Erythroblast (primary cell): ENCODE data around the gene KRT31.

Source experiments
- GATA1 ChIP-seq: IDR thresholded peaks from 2 replicates; pipeline ENCODE4 v1.6.1; 2011; ENCODE audit warnings: low read depth, mild to moderate bottlenecking, control low read depth, low read length, moderate library complexity
- POLR2A ChIP-seq: IDR thresholded peaks from 2 replicates; pipeline ENCODE4 v1.6.1; 2011; ENCODE audit warnings: mild to moderate bottlenecking, low read length

DNA sequence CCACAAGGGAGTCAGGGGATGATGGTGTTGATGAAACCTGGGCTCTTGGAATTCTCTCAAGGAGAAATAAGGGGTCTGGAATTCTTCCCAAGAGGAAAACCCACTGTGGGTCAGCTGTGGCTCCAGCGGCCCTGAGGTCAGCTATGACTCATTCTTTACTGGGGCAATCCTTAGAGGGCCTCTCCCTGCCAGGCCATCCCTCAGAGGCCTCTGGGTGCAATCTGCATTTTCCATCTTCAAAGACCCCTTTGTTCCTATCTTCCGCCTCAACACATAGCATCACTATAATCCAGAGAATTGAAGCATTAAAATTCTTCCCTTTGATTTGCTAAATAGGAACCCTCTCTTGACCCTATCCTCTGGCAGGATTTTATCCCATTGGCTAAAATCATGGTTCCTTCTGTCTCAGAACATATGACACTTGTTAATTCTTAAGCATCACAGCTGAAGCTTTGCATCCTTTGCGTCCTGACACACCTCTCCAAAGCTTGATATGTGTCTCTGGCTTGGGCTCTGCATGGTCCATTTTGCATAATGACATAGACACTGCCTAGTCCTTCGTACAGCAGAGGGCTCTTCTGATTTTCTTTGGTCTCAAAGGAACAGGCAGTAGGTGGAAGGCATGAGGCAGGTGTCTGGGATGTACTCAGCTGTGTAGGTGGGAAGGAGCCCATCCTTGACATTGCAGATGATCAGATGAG lies 31.3 kb upstream of the KRT31 start:
- no peak for TF ChIP-seq POLR2A
- TF ChIP-seq GATA1, result no peak
